Erythroblast (primary cell): ENCODE data around the gene MIEF2.
"Not testable (repeated sequence)": the region's sequence is repeated elsewhere in the genome, so short reads cannot be mapped to it uniquely, and the experiment has no call there.

Experiments
- DNase-seq, 2 experiments: peaks; one replicate each; lab custom pipeline; 2025; lab: John Stamatoyannopoulos, UW
- GATA1 ChIP-seq: IDR thresholded peaks from 2 replicates; pipeline ENCODE4 v1.6.1; 2011; ENCODE audit warnings: low read depth, mild to moderate bottlenecking, control low read depth, low read length, moderate library complexity
- POLR2A ChIP-seq: IDR thresholded peaks from 2 replicates; pipeline ENCODE4 v1.6.1; 2011; ENCODE audit warnings: mild to moderate bottlenecking, low read length

Gene MIEF2

GRCh38 chr17:18260332-18261145 lies at the start of gene MIEF2:
Gene MIEF2 (plus strand): TSS chr17:18260662. CDS start chr17:18262721, 2,059 bp downstream.
- DNase-seq, result peak; percentile 93 to 94
- TF ChIP-seq GATA1 (no peak), POLR2A (peak; percentile 22)

- TF ChIP-seq GATA1 (no peak), POLR2A (no peak)
- no peak for DNase-seq
Measured at GRCh38 chr17:18213666-18214270, 46.7 kb upstream of the MIEF2 start.

- not testable (repeated sequence) for DNase-seq
Measured at GRCh38 chr17:18216906-18217305, 43.6 kb upstream of the MIEF2 start.

GRCh38 chr17:18217412-18218015 lies 42.9 kb upstream of the MIEF2 start:
- DNase-seq, result peak; percentile 61 to 81
- TF ChIP-seq POLR2A (no peak), GATA1 (no peak)

GRCh38 chr17:18218756-18219415 lies 41.6 kb upstream of the MIEF2 start:
- no peak for TF ChIP-seq POLR2A
- TF ChIP-seq GATA1, result no peak
- DNase-seq, result no peak

- no peak for TF ChIP-seq POLR2A
- no peak for TF ChIP-seq GATA1
- DNase-seq, result no peak
Measured at GRCh38 chr17:18224053-18224386, 36.4 kb upstream of the MIEF2 start.

- DNase-seq, result no peak
Measured at GRCh38 chr17:18224387-18225120, 35.9 kb upstream of the MIEF2 start.

GRCh38 chr17:18225121-18225641 lies 35.3 kb upstream of the MIEF2 start, which contains the start of gene LLGL1:
Gene LLGL1 (plus strand): TSS chr17:18225635. CDS start chr17:18225683, 48 bp downstream.
- peak; percentile 96 to 98 for DNase-seq
- TF ChIP-seq GATA1, result no peak
- no peak for TF ChIP-seq POLR2A

More at GRCh38 chr17:18224387-18225120, 35.9 kb upstream of the MIEF2 start:
- TF ChIP-seq GATA1 (no peak), POLR2A (no peak)

GRCh38 chr17:18225642-18226283 lies 34.7 kb upstream of the MIEF2 start:
- TF ChIP-seq POLR2A (no peak), GATA1 (no peak)
- DNase-seq, result peak in 1 of 2 experiments; percentile 49

GRCh38 chr17:18226284-18226945 lies 34.0 kb upstream of the MIEF2 start:
- no peak for TF ChIP-seq GATA1
- TF ChIP-seq POLR2A, result no peak
- DNase-seq, result no peak

GRCh38 chr17:18227635-18228034 lies 32.8 kb upstream of the MIEF2 start:
- DNase-seq, result no peak
- no peak for TF ChIP-seq GATA1
- no peak for TF ChIP-seq POLR2A

GRCh38 chr17:18228176-18228682 lies 32.2 kb upstream of the MIEF2 start:
- no peak for DNase-seq
- no peak for TF ChIP-seq GATA1
- no peak for TF ChIP-seq POLR2A
